HG02884 (cell line): ENCODE measurements around the gene NSD2.
A peak's percentile ranks its signal among the peaks of the same experiment; 100 is the strongest.

Experiments used
- ATAC-seq: cut with Tn5 transposase; IDR thresholded peaks from one replicate; pipeline ENCODE4 v1.9.1; 2021; ENCODE audit warnings: mild to moderate bottlenecking, moderate library complexity; ENCODE audit not compliant: unreplicated experiment

The NSD2 gene

DNA sequence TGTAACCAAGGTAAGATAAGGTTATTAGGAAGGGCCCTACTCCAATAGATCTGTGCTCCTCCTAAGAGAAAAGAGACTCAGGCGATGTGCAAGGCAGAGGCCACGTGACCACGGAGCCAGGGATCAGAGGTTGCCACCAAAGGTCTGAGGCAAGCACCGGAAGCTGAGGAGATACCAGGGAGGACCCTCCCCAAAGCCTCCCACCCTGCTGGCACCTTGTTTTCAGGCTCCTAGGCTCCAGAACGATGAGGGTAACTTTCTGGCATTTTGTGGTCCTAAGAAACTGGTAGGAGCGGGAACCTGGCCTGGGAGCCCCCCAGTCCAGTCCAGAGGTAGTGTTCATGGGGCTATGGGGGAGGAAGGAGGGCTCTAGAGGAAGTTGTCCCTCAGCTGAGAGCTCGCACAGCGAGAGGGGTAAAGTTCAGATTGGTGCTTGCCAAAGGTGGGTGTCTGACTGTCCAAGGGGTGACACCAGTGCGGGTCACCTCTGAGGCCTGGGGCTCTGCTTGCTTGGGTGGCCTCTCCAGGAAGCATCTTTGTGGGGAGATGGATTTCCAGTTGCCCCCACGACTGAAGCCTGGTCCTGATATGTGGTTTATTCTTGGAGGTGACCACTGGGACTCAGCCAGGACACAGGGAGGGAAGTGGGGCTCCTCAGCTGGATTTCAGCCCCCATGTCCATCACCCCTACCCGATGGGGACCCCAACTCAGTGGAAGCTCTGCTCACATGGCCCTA is 7.7 kb upstream of the NSD2 start:
- no peak for ATAC-seq

DNA sequence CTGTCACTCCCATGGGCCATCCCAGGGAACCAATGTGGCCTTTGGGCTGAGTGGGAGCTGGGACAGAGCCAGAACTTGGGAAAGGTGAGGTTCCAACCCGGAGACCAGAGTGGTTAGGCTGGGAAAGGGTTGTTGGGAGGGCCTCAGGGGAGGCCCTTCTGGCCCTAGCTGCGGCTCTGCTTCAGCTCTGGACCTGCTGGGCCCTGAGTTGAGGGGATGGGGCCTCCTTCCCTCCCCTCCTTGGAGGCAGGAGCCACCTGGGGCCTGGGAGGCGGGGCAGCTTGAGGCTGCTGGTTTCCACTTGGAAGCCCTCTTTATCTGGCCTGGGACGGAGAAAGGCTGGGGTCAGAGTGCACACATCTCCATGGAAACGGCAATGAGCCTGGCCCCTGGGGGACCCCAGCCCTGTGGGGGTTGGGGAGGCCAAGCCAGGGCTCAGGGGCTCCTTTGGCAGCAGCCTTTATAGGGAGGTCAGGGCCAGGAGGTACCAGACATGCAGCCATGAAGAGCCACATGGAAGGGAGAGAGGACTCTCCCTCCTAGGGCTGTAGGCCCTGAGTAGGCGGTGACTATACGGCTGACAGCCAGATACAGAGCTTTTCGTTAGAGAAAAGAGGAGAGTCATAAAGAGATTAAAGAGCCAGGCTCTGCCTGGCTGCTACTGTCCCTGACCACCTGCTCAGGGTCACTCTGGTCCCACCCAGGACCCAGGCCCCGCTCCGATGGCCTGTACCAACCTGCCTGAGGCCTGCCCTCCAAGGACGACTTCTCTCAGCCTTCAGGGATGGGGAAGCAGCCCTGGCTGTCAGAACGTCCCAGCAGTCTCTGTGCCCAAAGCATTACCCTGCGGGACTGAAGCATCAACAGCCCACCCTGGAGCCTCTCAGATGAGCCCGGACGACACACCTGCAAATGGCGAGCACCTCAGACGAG is 6.9 kb upstream of the NSD2 start:
- no peak for ATAC-seq

DNA sequence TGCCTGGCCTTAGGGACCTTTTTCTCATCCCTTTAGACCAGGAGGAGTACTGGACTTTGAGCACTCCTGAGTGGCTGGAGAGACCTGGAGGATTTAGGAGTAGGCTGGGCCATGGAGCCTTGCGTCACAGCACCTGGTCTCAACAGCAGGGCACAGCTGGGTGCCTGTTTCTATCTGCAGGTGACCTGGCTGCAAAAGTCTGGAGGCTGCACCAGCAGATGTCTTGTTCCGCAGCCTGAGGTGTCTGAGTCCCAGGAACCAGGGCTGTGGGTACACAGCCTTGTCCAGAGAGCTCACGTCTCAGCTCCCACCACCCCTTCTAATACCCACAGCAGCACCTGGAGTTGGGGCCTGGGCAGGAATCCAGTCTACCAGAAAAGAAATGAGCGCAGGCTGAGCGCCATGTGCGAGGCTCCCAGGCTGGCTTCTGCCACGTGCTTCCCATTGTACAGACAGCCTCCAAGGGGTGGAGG is 5.0 kb upstream of the NSD2 start:
- no peak for ATAC-seq

DNA sequence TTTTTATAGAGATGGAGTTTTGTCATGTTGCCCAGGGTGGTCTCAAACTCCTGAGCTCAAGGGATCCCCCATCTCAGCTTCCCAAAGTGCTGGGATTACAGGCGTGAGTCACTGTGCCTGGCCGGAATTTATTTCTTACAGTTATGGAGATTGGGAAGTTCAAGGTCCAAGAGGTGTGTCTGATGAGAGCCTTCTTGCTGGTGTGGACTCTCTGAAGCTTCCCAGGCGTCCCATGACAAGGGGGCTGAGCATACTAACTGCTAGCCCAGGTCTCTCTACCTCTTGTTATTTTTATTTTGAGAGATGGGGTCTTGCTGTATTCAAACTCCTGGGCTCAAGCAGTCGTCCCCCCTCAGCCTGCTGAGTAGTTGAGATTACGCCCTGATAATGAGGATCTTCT is 2.9 kb upstream of the NSD2 start:
- ATAC-seq: no peak

DNA sequence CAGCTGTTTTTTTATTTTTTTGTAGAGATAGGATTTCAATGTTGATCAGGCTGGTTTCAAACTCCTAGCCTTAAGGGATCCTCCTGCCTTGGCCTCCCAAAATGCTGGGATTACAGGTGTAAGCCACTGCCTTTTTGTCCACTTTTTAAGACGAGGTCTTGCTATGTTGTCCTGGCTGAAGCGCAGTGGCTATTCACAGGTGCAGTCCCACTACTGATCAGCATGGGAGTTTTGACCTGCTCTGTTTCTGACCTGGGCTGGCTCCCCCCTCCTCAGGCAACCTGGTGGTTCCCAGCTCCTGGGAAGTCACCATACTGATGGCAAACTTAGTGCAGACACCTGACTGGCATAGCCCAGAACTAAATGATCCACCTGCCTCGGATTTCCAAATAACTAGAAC is 2.3 kb upstream of the NSD2 start:
- ATAC-seq: no peak

DNA sequence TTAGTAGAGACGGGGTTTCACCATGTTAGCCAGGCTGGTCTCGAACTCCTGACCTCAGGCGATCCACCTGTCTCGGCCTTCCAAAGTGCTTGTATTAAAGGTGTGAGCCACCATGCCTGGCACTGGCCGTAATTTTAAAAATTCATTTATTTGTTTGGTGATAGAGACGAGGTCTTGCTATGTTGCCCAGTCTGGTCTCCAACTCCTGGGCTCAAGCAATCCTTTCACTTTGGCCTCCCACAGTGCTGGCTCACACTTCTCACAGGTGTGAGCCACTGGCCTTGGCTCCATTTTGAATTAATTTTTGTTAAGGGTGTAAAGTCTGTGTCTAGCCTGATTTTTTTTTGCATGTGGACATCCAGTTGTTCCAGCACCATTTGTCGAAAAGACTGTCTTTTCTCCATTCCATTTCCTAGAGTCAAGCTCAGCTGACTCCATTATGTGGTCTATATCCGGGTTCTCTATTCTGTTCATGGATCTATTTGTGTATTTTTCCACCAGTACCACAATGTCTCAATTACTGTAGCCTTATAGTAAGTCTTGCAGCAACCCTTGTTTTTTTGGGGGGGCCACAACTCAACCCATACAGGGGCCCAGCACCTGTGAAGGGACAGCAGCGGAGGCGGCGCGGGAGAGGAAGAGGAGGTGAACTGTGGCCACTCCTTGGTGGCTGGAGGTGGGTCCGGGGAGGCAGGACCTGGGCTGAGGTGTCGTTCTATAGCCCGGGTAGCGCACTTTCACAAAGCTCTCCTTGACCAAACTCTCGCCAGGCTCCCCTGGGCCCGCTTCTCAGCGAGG is 1.5 kb upstream of the NSD2 start:
- no peak for ATAC-seq

DNA sequence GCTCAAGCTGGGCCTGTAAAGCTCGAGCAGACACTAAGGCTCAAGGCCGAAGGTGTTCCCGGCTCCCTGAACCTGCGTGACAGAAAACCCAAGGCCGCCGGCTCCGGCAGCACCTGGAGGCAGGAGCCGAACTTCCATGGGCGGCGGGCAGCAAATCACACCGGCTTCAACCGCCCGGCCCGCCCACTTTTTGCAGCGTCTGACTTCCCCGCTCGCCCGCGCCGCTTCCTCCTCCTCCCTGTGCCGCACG is 940 bp upstream of the NSD2 start:
- ATAC-seq: peak; percentile 38

DNA sequence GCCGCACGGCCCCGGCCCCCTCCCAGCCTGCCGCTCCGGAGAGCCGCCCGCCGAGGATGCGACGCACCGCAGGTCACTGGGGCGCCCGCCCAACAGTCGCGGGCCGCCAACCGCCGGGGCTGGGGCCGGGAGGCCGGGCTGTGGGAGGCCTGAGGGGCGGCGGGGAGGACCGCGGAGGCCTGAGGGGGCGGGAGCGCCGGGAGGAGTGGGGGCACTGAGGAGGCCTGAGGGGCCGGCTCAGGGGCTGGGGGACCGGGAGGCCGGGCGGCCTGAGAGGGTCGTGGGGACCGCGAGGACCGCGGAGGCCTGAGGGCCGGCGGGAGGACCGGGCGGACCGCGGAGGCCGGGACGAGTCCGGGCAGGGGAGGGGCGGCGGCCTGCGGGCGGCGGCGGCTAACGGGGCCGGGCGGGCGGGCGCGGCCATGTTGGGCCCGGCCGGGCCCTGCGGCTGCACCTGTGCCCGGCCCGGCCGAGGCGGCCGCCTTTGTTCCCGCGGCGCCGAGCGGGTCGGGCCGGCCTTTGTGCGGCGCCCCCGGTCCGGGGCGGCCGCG is 353 bp downstream of the NSD2 start:
- peak; percentile 2 for ATAC-seq

DNA sequence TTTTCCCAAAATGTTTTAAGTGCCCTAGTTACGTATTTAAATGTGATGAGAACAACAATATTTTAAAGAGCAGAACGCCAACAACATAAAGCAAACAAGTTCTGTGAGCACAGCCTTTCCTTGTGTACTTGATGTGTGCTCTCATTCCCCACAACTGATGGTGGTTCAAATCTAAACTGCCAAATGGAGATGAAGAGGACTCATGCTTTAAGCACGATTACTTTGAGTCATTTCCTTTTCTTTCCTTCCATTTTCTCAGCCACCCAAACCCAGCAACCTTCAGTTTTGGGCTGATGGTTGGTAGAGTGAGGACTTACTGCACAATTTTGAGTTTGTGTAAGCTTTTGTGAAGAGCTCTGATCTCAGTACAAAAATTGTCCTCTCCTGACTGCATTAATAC is 1.7 kb downstream of the NSD2 start:
- no peak for ATAC-seq

DNA sequence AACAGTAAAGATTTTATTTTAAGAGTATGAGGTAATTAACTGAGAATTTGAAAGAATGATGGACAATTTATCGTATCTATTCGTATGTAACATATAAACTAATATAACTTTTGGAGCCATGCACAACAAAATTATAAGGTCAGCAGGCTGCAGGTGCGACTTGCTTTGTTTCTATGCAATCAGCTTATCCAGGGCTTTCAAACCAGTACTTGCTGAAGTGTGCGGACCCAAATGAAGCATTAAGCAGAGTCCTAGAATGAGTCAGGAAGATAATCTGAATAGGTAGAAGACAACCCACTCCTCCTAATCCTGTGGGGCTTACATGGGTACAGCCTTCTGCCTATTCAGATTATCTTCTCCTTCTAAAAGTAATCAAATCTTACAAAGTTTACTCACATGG is 2.1 kb downstream of the NSD2 start:
- no peak for ATAC-seq

DNA sequence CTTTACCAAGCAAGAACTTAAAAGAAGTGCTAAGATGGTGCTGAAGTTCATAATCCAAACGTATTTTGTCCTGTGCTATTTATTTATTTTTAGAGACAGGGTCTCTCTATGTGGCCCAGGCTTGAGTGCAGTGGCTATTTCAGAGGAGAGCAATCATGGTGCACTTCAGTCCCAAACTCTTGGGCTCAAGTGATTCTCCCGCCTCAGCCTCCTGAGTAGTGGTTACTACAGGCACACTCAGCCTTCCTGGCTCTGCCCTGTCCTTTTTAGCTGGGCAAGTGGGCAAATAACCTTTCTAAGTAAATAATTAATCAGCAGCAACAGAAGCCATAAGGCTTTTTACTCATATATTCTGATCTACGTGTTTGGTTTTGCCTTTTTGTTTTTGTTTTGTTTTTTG is 2.6 kb downstream of the NSD2 start:
- no peak for ATAC-seq

DNA sequence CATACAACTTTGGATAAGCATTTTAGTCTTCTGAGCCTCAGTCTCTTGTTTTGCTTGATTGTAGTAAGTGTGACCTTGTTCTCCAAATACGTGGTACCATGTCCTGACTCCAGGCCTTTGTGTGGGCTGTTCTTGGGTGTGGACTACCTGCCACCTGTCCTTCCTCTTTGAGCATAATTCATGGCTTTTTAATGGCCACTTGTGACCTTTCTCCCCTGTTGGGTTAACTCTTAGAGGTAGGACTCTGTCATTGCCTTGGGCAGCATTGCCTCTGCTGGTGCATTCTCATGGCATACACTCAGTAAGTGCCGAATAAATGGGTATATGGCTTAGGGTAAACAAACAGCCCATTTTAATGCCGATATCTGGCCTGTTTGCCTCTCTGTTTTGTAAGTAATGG is 3.0 kb downstream of the NSD2 start:
- ATAC-seq: no peak

DNA sequence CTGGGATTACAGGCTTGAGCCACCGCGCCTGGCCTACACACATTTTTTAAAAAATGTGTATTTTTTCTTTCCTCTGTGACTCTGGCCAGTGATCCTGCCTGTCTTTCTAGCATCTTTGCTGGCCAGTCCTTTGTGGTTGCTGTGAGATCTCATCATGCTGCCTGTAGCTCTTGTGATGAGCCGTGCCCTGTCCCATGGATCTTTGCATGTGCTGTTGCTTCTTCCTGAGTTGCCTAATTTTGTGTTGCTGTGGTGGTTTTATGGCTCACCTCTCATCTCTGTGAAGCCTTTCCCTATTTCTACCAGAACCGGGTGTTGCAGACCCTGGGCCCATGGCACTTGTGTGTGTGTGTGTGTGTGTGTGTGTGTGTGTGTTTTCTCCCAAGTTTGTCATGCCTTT is 8.3 kb downstream of the NSD2 start:
- ATAC-seq: no peak

DNA sequence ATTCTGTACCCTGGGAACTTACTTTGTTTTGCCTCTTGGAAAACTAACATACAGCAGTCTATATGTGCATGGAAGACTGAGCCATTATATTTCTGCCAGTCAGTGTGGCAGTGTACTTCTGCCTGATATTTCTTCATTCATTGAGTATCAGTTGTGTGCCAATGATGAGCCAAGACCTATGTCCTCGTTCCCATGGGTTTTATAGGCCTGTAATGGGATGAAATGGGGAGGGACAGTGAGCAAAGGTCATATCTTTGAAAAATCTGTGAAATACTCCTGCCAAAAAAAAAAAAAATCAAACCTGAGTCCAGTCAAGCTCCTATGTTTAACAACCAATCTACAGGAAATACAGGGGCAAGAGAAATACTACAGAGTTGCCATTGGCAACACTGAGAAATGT is 9.1 kb downstream of the NSD2 start:
- ATAC-seq: no peak

DNA sequence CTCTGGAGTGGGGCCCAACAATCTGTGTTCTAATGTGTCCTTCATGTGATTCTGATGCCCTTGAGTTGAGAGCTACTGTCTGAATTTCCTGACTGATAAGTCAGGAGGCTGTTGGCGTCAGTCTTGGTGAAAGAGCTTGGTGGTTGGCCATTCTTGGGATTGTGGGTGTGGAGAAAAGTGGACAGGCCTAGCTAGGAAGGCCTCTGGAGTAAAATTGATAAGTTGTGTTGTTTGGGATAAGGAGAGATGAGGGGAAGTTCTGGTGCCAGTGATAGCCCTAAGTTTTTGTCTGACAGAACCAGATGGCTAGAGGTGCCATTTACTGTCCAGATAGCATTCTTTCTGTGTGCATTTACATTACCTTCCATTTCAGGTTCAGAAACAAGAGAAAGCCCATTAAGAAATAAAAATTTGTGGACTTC is 11.7 kb downstream of the NSD2 start:
- no peak for ATAC-seq

DNA sequence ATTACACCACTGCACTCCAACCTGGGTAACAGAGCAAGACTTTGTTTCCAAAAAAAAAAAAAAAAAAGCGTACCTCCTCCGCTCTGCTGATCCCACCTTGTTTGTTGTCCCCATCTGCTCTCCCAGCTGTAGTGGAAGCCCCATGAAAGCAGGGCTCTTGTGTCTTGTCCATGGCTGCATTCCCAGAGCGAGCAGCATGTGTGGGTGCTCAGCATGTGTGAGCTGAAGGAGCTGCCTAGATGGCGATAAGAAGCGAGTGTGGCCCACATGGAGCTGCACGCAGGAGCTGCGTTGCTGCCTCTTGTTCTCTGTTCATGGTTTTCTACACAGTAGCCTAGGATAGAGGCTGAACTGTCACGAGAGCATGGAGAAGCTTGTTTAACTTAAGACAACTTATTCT is 12.4 kb downstream of the NSD2 start:
- no peak for ATAC-seq

DNA sequence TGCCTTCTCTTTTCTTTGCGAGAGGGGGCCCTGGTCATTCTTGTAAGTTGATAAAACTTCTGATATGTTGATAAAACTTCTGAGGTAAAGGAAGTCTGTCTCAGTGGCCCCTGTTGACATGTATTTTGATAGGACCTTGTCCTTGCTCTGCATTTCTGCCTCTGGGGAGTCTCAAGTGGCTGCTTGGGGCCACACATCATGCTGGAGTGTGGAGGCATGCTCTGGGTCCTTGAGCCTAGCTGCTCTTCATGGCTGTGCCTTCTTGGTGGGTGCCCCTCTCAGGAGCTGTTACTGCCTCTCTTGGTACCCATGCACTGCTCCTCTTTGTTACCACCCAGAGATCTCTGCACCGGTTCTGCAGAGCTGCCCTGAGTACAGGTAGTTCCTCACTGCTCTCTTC is 14.2 kb downstream of the NSD2 start:
- ATAC-seq: no peak

DNA sequence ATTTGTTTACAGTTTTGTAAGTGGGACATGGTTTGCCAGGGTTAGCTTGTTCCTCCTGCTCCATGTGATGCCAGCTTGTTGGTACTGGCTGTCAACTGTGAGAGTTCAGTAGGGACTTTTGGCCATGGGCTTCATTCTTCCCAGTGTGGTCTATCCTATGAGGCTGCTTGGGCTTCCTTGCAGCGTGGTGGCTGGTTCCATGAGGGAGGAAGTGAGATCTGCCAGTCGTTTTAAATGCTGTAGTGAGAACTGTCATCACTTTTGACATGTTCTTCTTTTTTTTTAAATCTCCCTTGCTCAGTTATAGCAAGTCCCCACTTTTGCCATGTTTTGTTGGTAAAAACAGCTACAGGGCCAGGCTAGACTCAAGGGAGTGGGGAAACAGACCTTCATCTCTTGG is 15.9 kb downstream of the NSD2 start:
- no peak for ATAC-seq

DNA sequence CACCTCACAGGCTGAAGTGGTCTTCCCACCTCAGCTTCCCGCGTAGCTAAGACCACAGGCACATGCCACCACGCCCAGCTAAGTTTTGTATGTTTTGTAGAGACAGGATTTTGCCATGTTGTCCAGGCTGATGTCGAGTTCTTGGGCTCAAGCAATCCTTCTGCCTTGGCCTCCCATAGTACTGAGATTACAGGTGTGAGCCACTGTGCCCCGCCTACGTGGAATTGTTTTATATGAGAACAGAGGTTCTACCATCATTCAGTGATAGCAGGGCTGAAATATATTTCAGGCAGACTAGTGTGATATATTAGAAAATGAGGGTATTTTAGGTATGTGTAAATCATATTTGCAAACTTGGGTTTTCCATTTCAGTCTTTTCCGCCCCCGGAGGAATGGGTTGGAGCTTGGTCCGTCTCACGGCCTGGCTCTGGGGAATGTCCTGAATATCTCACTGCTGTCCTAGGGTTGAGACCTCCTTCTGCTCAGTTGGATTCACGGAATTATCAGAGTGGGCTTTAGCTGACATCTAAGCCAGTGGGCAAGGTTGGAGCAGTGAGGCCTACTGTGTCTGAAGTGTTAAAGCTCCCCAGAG is 19.9 kb downstream of the NSD2 start:
- ATAC-seq: no peak

DNA sequence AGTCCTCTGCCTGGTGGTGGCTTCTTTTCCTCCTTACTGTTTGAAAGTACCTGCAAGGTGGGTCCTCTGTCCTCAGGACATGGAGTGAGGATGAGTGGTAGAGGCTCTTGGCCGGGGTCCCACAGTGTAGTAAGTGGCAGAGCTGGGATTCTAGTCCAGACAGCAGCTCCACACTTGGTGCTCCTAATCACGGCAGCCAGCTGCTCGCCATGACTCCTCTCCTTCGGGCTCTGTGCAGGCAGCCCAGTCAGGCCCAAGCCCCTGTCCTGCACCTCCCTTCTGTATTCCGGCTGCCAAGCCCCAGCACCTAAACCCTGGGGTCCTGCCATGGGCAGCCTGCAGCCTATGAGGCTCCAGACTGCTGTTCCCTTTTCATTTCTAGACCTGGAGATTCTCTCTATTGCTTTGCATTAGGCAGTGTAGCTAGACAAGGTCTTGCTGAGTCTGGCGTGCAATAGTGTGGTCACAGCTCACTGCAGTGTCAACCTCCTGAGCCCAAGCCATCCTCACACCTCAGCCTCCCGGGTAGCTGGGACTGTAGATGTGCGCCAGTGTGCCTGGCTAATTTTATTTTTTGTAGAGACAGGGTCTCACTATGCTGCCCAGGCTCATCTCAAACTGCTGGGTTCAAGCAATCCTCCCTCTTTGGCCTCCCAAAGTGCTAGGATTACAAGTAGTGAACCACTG is 24.9 kb downstream of the NSD2 start:
- no peak for ATAC-seq

DNA sequence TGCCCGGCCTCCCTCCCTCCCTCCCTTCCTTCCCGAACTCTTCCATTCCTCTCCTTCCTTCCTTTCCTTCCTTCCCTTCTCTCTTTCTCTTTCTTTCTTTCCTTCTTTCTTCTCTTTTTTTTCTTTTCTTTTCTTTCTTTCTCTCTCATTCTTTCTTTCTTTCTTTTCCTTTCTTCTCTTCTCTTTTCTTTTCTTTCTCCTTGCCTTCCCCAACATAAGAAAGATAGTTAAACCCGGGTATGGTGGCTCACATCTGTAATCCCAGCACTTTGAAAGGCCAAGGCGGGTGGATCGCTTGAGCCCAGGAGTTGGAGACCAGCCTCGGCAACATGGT is 25.4 kb downstream of the NSD2 start:
- ATAC-seq: no peak
